Midbrain (tissue), 1 donor: ENCODE results near the gene ITGAV.

ENCODE experiments used
- DNase-seq: peaks from one replicate; lab custom pipeline; 2025; lab: John Stamatoyannopoulos, UW

The ITGAV gene

GRCh38 chr2:186612555-186613440 lies 22.9 kb downstream of the ITGAV start:
- DNase-seq = peak; percentile 34

- no peak for DNase-seq
These were observed 24.5 kb downstream of the ITGAV start for GRCh38 chr2:186614373-186614772.

GRCh38 chr2:186617148-186617547 lies 27.3 kb downstream of the ITGAV start:
- no peak for DNase-seq

- no peak for DNase-seq
These were observed 27.9 kb downstream of the ITGAV start for GRCh38 chr2:186617771-186618170.

- DNase-seq = no peak
These were observed 28.8 kb downstream of the ITGAV start for GRCh38 chr2:186618696-186619095.

GRCh38 chr2:186623084-186623483 lies 33.2 kb downstream of the ITGAV start:
- DNase-seq = no peak

- no peak for DNase-seq
These were observed 34.4 kb downstream of the ITGAV start for GRCh38 chr2:186624276-186624675.

- no peak for DNase-seq
These were observed 39.6 kb downstream of the ITGAV start for GRCh38 chr2:186629250-186629996.

GRCh38 chr2:186632417-186632816 lies 42.6 kb downstream of the ITGAV start:
- no peak for DNase-seq

GRCh38 chr2:186634701-186635100 lies 44.8 kb downstream of the ITGAV start:
- DNase-seq = no peak

GRCh38 chr2:186636800-186637496 lies 47.1 kb downstream of the ITGAV start:
- no peak for DNase-seq

GRCh38 chr2:186637497-186637800 lies 47.6 kb downstream of the ITGAV start:
- DNase-seq = no peak

GRCh38 chr2:186639939-186640338 lies 50.1 kb downstream of the ITGAV start:
- DNase-seq = no peak

- no peak for DNase-seq
These were observed 51.4 kb downstream of the ITGAV start for GRCh38 chr2:186641132-186641806.

- DNase-seq = peak; percentile 65
These were observed 52.0 kb downstream of the ITGAV start for GRCh38 chr2:186641807-186642321.

- no peak for DNase-seq
These were observed 54.9 kb downstream of the ITGAV start for GRCh38 chr2:186644791-186645190.

GRCh38 chr2:186645999-186646398 lies 56.1 kb downstream of the ITGAV start:
- no peak for DNase-seq

- no peak for DNase-seq
These were observed 58.3 kb downstream of the ITGAV start for GRCh38 chr2:186648130-186648529.

GRCh38 chr2:186653511-186653910 lies 63.7 kb downstream of the ITGAV start:
- DNase-seq = no peak

- DNase-seq = no peak
These were observed 69.5 kb downstream of the ITGAV start for GRCh38 chr2:186659383-186659782.

GRCh38 chr2:186664385-186665043 lies 74.7 kb downstream of the ITGAV start:
- no peak for DNase-seq
